DND-41 (cell line): ENCODE data around the gene ANKRD12.

Experiments used
- EZH2 ChIP-seq: IDR thresholded peaks from 3 replicates; pipeline ENCODE4 v1.6.1; 2012; ENCODE audit warnings: borderline replicate concordance, low read depth, mild to moderate bottlenecking, moderate library complexity, low read length, inconsistent platforms; ENCODE audit not compliant: severe bottlenecking
- TF ChIP-seq, protein P1 (sequence below): IDR thresholded peaks from 2 replicates; pipeline ENCODE4 v1.5.1; 2012; ENCODE audit warnings: borderline replicate concordance, low read length, moderate library complexity, mild to moderate bottlenecking; ENCODE audit not compliant: poor library complexity, severe bottlenecking; ENCODE audit errors: extremely low read depth

DNA sequence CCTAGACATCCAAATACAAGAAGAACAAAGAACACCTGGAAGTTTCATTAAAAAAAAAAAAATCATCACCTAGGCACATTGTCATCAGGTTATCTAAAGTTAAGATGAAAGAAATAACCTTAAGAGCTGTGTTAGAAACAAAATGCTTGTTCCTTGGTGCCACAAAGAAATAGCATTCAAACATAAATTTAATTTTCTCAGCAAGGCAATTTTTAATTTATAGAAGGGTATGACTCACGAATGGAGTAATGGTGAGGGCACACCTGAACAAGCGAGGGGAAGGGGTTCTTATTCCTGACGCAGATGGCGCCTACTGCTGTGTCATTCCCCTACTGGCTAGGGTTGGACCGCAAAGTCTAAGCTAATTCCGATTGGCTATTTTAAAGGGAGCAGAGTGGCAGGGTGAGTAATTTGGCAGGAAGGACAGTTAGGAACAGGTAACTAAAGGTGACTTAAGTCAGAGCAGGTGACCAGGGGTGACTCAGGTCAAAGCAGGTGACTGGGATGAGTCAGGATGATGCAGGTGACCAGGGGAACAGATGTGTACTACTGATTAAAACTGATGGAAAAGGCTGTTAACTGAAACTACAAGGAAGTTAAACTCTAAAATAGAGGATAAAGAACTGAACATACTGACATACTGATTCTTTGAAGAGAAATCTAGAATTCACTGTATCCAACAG lies 167.9 kb downstream of the ANKRD12 start:
- TF ChIP-seq, protein P1, sequence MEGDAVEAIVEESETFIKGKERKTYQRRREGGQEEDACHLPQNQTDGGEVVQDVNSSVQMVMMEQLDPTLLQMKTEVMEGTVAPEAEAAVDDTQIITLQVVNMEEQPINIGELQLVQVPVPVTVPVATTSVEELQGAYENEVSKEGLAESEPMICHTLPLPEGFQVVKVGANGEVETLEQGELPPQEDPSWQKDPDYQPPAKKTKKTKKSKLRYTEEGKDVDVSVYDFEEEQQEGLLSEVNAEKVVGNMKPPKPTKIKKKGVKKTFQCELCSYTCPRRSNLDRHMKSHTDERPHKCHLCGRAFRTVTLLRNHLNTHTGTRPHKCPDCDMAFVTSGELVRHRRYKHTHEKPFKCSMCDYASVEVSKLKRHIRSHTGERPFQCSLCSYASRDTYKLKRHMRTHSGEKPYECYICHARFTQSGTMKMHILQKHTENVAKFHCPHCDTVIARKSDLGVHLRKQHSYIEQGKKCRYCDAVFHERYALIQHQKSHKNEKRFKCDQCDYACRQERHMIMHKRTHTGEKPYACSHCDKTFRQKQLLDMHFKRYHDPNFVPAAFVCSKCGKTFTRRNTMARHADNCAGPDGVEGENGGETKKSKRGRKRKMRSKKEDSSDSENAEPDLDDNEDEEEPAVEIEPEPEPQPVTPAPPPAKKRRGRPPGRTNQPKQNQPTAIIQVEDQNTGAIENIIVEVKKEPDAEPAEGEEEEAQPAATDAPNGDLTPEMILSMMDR, result no peak
- TF ChIP-seq EZH2, result no peak
